CD4-positive, alpha-beta T cell (primary cell): Measurements from ENCODE around the gene LRRC1. TPM values are rescaled to one million over a fixed set of nuclear protein-coding genes. Genes with fewer than 3 reads are reported as not detected.

ENCODE experiments used
- ATAC-seq: fragments of 200-7000 bp; cut with Tn5 transposase; one replicate; pipeline ENCODE4 v1.10.0; 2022; ENCODE audit warnings: mild to moderate bottlenecking; ENCODE audit not compliant: poor library complexity
- CTCF ChIA-PET: fragments of 350-600 bp; sonication (Branson Sonifier 250); formaldehyde crosslinking; loops from one replicate; lab custom pipeline; 2021; ENCODE audit warnings: antibody characterized with exemption, inconsistent platforms; lab: Charles Lee
- POLR2A ChIA-PET: fragments of 350-600 bp; sonication (Branson Sonifier 250); formaldehyde crosslinking; loops from one replicate; lab custom pipeline; 2021; ENCODE audit warnings: antibody characterized with exemption, inconsistent platforms; lab: Charles Lee
- DNase-seq, 14 experiments: peaks; one replicate each; pipeline ENCODE4 v3.0.0-alpha.2; 2013 to 2020; ENCODE audit warnings: mixed read lengths in 2 of 14
- H3K27ac ChIP-seq, 2 donors: one replicate each; pipeline versions ENCODE4 v1.5.1 to v1.7.0; 2013; ENCODE audit warnings: low read length in 2 of 2, low read depth in 1 of 2, mild to moderate bottlenecking in 1 of 2
- H3K27me3 ChIP-seq, 2 experiments: 1 replicate in 1 of 2; 2 replicates in 1 of 2; pipeline versions ENCODE4 v1.6.1 to v1.7.0; 2013; ENCODE audit warnings: low read length in 2 of 2, control low read depth in 1 of 2, mild to moderate bottlenecking in 1 of 2, moderate library complexity in 1 of 2; ENCODE audit not compliant: insufficient read depth in 2 of 2, control insufficient read depth in 1 of 2
- H3K36me3 ChIP-seq: one replicate; pipeline ENCODE4 v1.6.1; 2013; ENCODE audit warnings: low read length, control low read depth; ENCODE audit not compliant: insufficient read depth
- H3K4me1 ChIP-seq: one replicate; pipeline ENCODE4 v1.6.1; 2013; ENCODE audit warnings: low read length, control low read depth; ENCODE audit not compliant: insufficient read depth
- H3K4me3 ChIP-seq: one replicate; pipeline ENCODE4 v1.5.1; 2013; ENCODE audit warnings: mild to moderate bottlenecking, low read length, moderate library complexity
- H3K9me3 ChIP-seq, 2 experiments: 1 replicate in 1 of 2; 2 replicates in 1 of 2; pipeline versions ENCODE4 v1.6.1 to v1.7.0; 2013; ENCODE audit warnings: low read length in 2 of 2, mild to moderate bottlenecking in 2 of 2, control low read depth in 1 of 2, moderate library complexity in 1 of 2; ENCODE audit not compliant: control insufficient read depth in 1 of 2, insufficient read depth in 1 of 2
- H3K27ac Mint-ChIP-seq: one replicate; pipeline ENCODE4 v1.8.0; 2020; ENCODE audit warnings: mixed read lengths
- H3K27me3 Mint-ChIP-seq: one replicate; pipeline ENCODE4 v1.8.0; 2021; ENCODE audit warnings: mixed read lengths
- H3K36me3 Mint-ChIP-seq: one replicate; pipeline ENCODE4 v1.8.0; 2021; ENCODE audit warnings: low read depth, mixed read lengths
- H3K4me1 Mint-ChIP-seq: one replicate; pipeline ENCODE4 v1.8.0; 2021; ENCODE audit warnings: low read depth, mixed read lengths
- H3K4me3 Mint-ChIP-seq: one replicate; pipeline ENCODE4 v1.8.0; 2020; ENCODE audit warnings: mild to moderate bottlenecking, mixed read lengths
- H3K9me3 Mint-ChIP-seq: one replicate; pipeline ENCODE4 v1.8.0; 2020; ENCODE audit warnings: mixed read lengths
- CTCF ChIP-seq: fragments of 200-600 bp; IDR thresholded peaks from one replicate; pipeline ENCODE4 v1.8.0; 2022; ENCODE audit warnings: antibody characterized with exemption, mild to moderate bottlenecking
- intact Hi-C, 2 experiments: fragments of 100-400 bp; cut with DNase I in 1 of 2; cut with micrococcal nuclease in 1 of 2; formaldehyde crosslinking; loops; one replicate each; pipeline versions ENCODE4 v1.15.1 to v1.9.0; 2023 to 2025; cut with DNase I, micrococcal nuclease
- total RNA-seq, 174 experiments: library from RNA in 2 of 174; stranded (reverse) in 2 of 174; gene quantifications; one replicate each; pipeline ENCODE4 v1.2.3 and lab custom pipeline; 2021 to 2026

Gene LRRC1
- total RNA-seq, 2 experiments from 2014 or later = 0.78 to 1.1 TPM

GRCh38 chr6:53792973-53793317, 1.9 kb upstream of the LRRC1 start:
- CTCF ChIA-PET = no interaction called here
- no peak for ATAC-seq

GRCh38 chr6:53793318-53794136, 1.3 kb upstream of the LRRC1 start:
- Histone ChIP-seq H3K36me3 (no peaks in the 10 kb centered on the region), H3K4me3 (peak overlapping the region; percentile 83), H3K27ac (no peak overlapping the region), H3K4me1 (peaks cover 28% of the 10 kb centered on the region), H3K9me3 (peaks cover 0 to 3% of the 10 kb centered on the region in 2 experiments), H3K27me3 (peaks cover 5 to 13% of the 10 kb centered on the region in 2 experiments)
- no peak for TF ChIP-seq CTCF
- Mint-ChIP-seq H3K27me3 (peaks cover 21% of the 10 kb centered on the region), H3K4me1 (peaks cover 34% of the 10 kb centered on the region), H3K36me3 (peaks cover 5% of the 10 kb centered on the region), H3K27ac (peak overlapping the region; percentile 82), H3K9me3 (peaks cover 3% of the 10 kb centered on the region), H3K4me3 (peak overlapping the region; percentile 97)
- DNase-seq (peak in 4 of 14 experiments; percentile 31 to 55 (median 50)), ATAC-seq (no peak)
- intact Hi-C loops = loop anchor here (5.0 to 10.0 kb wide), 7 partner anchors 146 to 1516 kb away; partner anchors contain the start of genes EFHC1 (in 1 of the 2) and GCLC (in 1 of the 2)
- POLR2A ChIA-PET = interaction anchor here (0.6 to 1.8 kb wide), 5 partner anchors 10 to 446 kb away, joined by 3 to 6 read pairs (median 4); partner anchors contain the start of gene GCLC
- CTCF ChIA-PET = no interaction called here

More at GRCh38 chr6:53792973-53793317, 1.9 kb upstream of the LRRC1 start:
- H3K27me3 ChIP-seq = peaks cover 5 to 13% of the 10 kb centered on the region in 2 experiments
- H3K4me1 ChIP-seq = peaks cover 28% of the 10 kb centered on the region
- no peak for DNase-seq
- H3K27ac Mint-ChIP-seq = no peak overlapping the region
- H3K4me3 ChIP-seq = no peak overlapping the region
- intact Hi-C loops = loop anchor here (5.0 to 10.0 kb wide), 7 partner anchors 146 to 1516 kb away; partner anchors contain the start of genes EFHC1 (in 1 of the 2) and GCLC (in 1 of the 2)
- H3K4me3 Mint-ChIP-seq = peak overlapping the region; percentile 97
- H3K4me1 Mint-ChIP-seq = peaks cover 34% of the 10 kb centered on the region
- no peaks in the 10 kb centered on the region for H3K36me3 ChIP-seq
- peaks cover 27% of the 10 kb centered on the region for H3K27me3 Mint-ChIP-seq
- peaks cover 0 to 9% of the 10 kb centered on the region in 2 experiments for H3K9me3 ChIP-seq
- peaks cover 4% of the 10 kb centered on the region for H3K9me3 Mint-ChIP-seq
- peaks cover 5% of the 10 kb centered on the region for H3K36me3 Mint-ChIP-seq
- POLR2A ChIA-PET = interaction anchor here (0.6 to 1.3 kb wide), 3 partner anchors 9 to 91 kb away, joined by 3 to 5 read pairs (median 4); no protein-coding TSS in a partner anchor
- TF ChIP-seq CTCF = no peak
- H3K27ac ChIP-seq = no peak overlapping the region

GRCh38 chr6:53794137-53794719, 577 bp upstream of the LRRC1 start:
- CTCF ChIA-PET = no interaction called here
- intact Hi-C loops = loop anchor here (5.0 to 10.0 kb wide), 7 partner anchors 147 to 1517 kb away; partner anchors contain the start of genes EFHC1 (in 1 of the 2) and GCLC (in 1 of the 2)
- Histone ChIP-seq H3K36me3 (no peaks in the 10 kb centered on the region), H3K9me3 (no peaks in the 10 kb centered on the region), H3K27ac (no peak overlapping the region), H3K27me3 (peaks cover 5 to 13% of the 10 kb centered on the region in 2 experiments), H3K4me1 (peaks cover 28% of the 10 kb centered on the region), H3K4me3 (peak overlapping the region; percentile 83)
- peak; percentile 35 to 83 (median 61) for DNase-seq
- H3K4me1 Mint-ChIP-seq = peaks cover 34% of the 10 kb centered on the region
- H3K36me3 Mint-ChIP-seq = peaks cover 5% of the 10 kb centered on the region
- no peaks in the 10 kb centered on the region for H3K9me3 Mint-ChIP-seq
- peak overlapping the region; percentile 82 for H3K27ac Mint-ChIP-seq
- peak overlapping the region; percentile 97 for H3K4me3 Mint-ChIP-seq
- peak; percentile 73 for ATAC-seq
- POLR2A ChIA-PET = interaction anchor here (1.0 to 1.8 kb wide), 4 partner anchors 14 to 447 kb away, joined by 3 to 6 read pairs (median 4); partner anchors contain the start of gene GCLC
- peaks cover 14% of the 10 kb centered on the region for H3K27me3 Mint-ChIP-seq
- TF ChIP-seq CTCF = no peak
